Esophagus squamous epithelium (tissue), 5 donors: ENCODE measurements around the gene MCRIP1. TPM values are rescaled to one million over a fixed set of nuclear protein-coding genes. Genes with fewer than 3 reads are reported as not detected.

Experiments
- DNase-seq: peaks from one replicate; lab custom pipeline; 2025; lab: John Stamatoyannopoulos, UW
- H3K27ac ChIP-seq, 4 donors: fragments of 200-600 bp; sonication (generic); one replicate each; pipeline ENCODE4 v1.5.1; 2016 to 2019; ENCODE audit warnings: mild to moderate bottlenecking in 1 of 4
- H3K27me3 ChIP-seq, 4 donors: fragments of 200-600 bp; sonication (generic); 1 replicate in 3 of 4; 2 replicates in 1 of 4; pipeline versions ENCODE4 v1.5.1 to v1.6.0; 2017 to 2021; ENCODE audit warnings: antibody characterized with exemption in 1 of 4
- H3K36me3 ChIP-seq, 3 donors: fragments of 200-600 bp; sonication (generic); one replicate each; pipeline ENCODE4 v1.5.1; 2016 to 2019
- H3K4me1 ChIP-seq, 3 donors: fragments of 200-600 bp; sonication (generic); one replicate each; pipeline ENCODE4 v1.5.1; 2017 to 2019
- H3K4me3 ChIP-seq, 4 donors: fragments of 200-600 bp; sonication (generic); 1 replicate in 3 of 4; 2 replicates in 1 of 4; pipeline ENCODE4 v1.5.1; 2016 to 2019; ENCODE audit warnings: mild to moderate bottlenecking in 2 of 4, moderate library complexity in 1 of 4
- H3K9me3 ChIP-seq, 3 donors: fragments of 200-600 bp; sonication (generic); one replicate each; pipeline ENCODE4 v1.5.1; 2016 to 2019
- POLR2A ChIP-seq, 4 donors: fragments of 450-650 bp; IDR thresholded peaks; one replicate each; pipeline ENCODE4 v1.6.1; 2017; ENCODE audit warnings: antibody characterized with exemption in 4 of 4, mild to moderate bottlenecking in 4 of 4, moderate library complexity in 3 of 4
- WGBS, 2 donors: methylation state at CpG; one replicate each; pipeline ENCODE4 v1.1.5; 2018; 5-methylcytosine and 5-hydroxymethylcytosine counted together
- intact Hi-C: fragments of 100-400 bp; cut with DNase I; formaldehyde crosslinking; loops from one replicate; pipeline ENCODE4 v1.15.0; 2022
- total RNA-seq, 4 donors: library from RNA; depleted of rRNA; stranded (reverse); fragments of >200 nt; gene quantifications; one replicate each; pipeline ENCODE4 v1.1.0, GENCODE V29; 2016
- TF ChIP-seq, protein P1 (sequence below), 6 experiments: fragments of 450-650 bp in 4 of 6; fragments of 200-600 bp in 2 of 6; sonication (generic) in 2 of 6; IDR thresholded peaks; one replicate each; pipeline ENCODE4 v1.5.1; 2016 to 2019; ENCODE audit warnings: antibody characterized with exemption in 6 of 6, mild to moderate bottlenecking in 4 of 6, moderate library complexity in 4 of 6
- donor health status: DM: yes; HTN: yes; CAD: no.

MCRIP1 gene
- total RNA-seq, 4 donors from 2014 or later: 8.7 to 28.0 (median 13.2) TPM

DNA sequence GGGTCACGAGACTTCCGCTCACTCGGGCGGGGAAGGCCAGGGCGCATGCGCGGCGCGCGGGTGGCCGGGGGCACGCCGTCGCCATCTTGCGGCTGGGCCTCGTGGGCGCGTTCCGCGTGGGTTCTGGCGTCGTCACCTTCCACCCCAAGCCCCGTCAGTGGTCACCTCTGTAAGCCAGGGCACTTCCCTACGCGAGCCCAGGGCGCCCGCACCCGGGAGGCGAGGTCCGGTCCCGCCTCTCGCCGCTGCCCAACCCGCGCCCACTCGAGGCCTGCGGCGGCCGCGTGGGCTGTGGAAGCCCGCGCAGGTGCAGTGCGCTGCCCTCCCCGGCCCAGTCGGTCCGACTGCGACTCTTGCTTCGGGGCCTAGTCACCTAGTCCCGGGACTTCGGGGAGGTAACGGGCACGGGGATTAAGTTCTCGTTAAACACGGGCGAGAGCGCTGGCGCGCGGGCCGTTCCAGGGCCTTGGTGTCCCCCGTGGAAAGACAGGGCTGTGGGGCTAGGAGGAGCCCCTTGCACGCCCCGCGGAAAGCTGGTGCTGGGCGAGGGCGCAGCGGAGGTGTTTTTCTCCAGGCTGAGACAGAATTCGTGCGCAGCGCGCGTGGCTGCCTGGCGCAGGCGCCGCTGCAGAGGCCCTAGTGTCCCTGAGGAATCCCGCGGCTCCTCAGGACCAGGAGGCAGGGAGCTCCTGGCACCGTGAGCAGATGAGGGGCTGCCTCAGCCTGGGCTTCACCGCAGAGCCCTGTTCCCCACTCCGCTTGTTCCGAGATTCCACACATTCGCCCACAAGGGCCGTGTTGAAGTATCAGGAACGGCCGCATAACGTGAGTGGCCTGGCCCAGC is 38.5 kb upstream of the MCRIP1 start:
- Histone ChIP-seq H3K27ac (peak overlapping the region; percentile 95 to 100 (median 98)), H3K4me3 (peak overlapping the region; percentile 71 to 89 (median 78)), H3K4me1 (peaks cover 30 to 67% (median 42%) of the 10 kb centered on the region in 3 donors), H3K9me3 (no peaks in the 10 kb centered on the region), H3K27me3 (no peaks in the 10 kb centered on the region), H3K36me3 (peaks cover 11 to 27% (median 22%) of the 10 kb centered on the region in 3 donors)
- WGBS, 2 donors: 1% methylated on average over 15 of the region's 86 CpGs; no CpG with 5 or more reads in 1 of the 2 donors
- intact Hi-C loops: no loop called here
- DNase-seq: no peak
- TF ChIP-seq, protein P1, sequence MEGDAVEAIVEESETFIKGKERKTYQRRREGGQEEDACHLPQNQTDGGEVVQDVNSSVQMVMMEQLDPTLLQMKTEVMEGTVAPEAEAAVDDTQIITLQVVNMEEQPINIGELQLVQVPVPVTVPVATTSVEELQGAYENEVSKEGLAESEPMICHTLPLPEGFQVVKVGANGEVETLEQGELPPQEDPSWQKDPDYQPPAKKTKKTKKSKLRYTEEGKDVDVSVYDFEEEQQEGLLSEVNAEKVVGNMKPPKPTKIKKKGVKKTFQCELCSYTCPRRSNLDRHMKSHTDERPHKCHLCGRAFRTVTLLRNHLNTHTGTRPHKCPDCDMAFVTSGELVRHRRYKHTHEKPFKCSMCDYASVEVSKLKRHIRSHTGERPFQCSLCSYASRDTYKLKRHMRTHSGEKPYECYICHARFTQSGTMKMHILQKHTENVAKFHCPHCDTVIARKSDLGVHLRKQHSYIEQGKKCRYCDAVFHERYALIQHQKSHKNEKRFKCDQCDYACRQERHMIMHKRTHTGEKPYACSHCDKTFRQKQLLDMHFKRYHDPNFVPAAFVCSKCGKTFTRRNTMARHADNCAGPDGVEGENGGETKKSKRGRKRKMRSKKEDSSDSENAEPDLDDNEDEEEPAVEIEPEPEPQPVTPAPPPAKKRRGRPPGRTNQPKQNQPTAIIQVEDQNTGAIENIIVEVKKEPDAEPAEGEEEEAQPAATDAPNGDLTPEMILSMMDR (IDR thresholded peaks at IDR 0.05): peak in 4 of 6 experiments; percentile 5 to 64 (median 21)
- TF ChIP-seq POLR2A (IDR thresholded peaks at IDR 0.05): peak in 3 of 4 donors; percentile 87 to 98 (median 93)

DNA sequence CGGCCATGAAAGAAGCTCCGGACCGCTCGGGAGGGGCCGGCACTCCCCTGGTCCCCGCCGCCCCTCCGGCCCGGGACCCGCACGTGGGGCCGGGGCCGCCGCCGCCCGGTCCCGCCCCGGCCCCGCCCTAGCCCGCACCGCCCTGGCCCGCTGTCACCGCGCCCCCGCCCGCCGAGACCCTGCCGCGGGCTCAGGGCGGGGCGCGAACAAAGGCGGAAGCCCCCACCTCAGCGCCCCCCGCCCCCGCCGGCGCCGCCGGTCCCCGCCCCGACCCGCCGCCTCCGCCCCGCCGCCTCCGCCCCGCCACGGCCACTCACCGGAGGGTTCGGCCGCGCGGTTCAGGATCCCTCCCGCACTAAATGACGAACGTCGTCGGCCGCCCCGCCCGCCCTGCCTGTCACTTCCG is 37.9 kb upstream of the MCRIP1 start, which contains the start of gene ARHGDIA:
Gene ARHGDIA, minus strand, starts transcription at position 357 of the 406 bp plus-strand sequence. CDS start 1,407 bp downstream, outside the sequence.
- no peaks in the 10 kb centered on the region for H3K9me3 ChIP-seq
- H3K4me1 ChIP-seq: peaks cover 30 to 74% (median 46%) of the 10 kb centered on the region in 3 donors

GRCh38 chr17:81870131-81870980 is 37.3 kb upstream of the MCRIP1 start:
- 1 to 3% methylated on average over 8 to 12 of the region's 65 CpGs for WGBS, 2 donors
- Histone ChIP-seq H3K4me1 (peaks cover 30 to 80% (median 48%) of the 10 kb centered on the region in 3 donors), H3K27ac (peak overlapping the region; percentile 95 to 100 (median 98)), H3K9me3 (no peaks in the 10 kb centered on the region), H3K27me3 (no peaks in the 10 kb centered on the region), H3K4me3 (peak overlapping the region; percentile 71 to 89 (median 78)), H3K36me3 (peaks cover 11 to 39% (median 22%) of the 10 kb centered on the region in 3 donors)
- intact Hi-C loops: no loop called here
- TF ChIP-seq, protein P1 (IDR thresholded peaks at IDR 0.05): no peak
- no peak for TF ChIP-seq POLR2A (IDR thresholded peaks at IDR 0.05)
- no peak for DNase-seq

More for the DNA sequence above, 37.9 kb upstream of the MCRIP1 start, which contains the start of gene ARHGDIA:
- intact Hi-C loops: no loop called here
- Histone ChIP-seq H3K27me3 (no peaks in the 10 kb centered on the region), H3K36me3 (peaks cover 11 to 33% (median 22%) of the 10 kb centered on the region in 3 donors), H3K4me3 (peak within 1 kb of the TSS; percentile 71 to 89 (median 78)), H3K27ac (peak within 1 kb of the TSS; percentile 95 to 100 (median 98))
- peak; percentile 82 for DNase-seq
- TF ChIP-seq, protein P1 (IDR thresholded peaks at IDR 0.05): no peak
- TF ChIP-seq POLR2A (IDR thresholded peaks at IDR 0.05): no peak
- no CpG with 5 or more reads among the region's 64 CpGs for WGBS, 2 donors

GRCh38 chr17:81869221-81870130 is 36.4 kb upstream of the MCRIP1 start:
- H3K27me3 ChIP-seq: no peaks in the 10 kb centered on the region
- peak overlapping the region; percentile 95 to 100 (median 98) for H3K27ac ChIP-seq
- H3K9me3 ChIP-seq: no peaks in the 10 kb centered on the region
- peaks cover 11 to 40% (median 22%) of the 10 kb centered on the region in 3 donors for H3K36me3 ChIP-seq
- TF ChIP-seq, protein P1 (IDR thresholded peaks at IDR 0.05): peak; percentile 76 to 90 (median 85)
- no peak for TF ChIP-seq POLR2A (IDR thresholded peaks at IDR 0.05)
- H3K4me3 ChIP-seq: peak overlapping the region; percentile 71 to 89 (median 78)
- no peak for DNase-seq
- peaks cover 30 to 86% (median 48%) of the 10 kb centered on the region in 3 donors for H3K4me1 ChIP-seq
- 33 to 35% methylated on average over 10 to 20 of the region's 52 CpGs for WGBS, 2 donors
- intact Hi-C loops: no loop called here
